ENCODE data around the gene AIFM3. TPM values are rescaled to one million over a fixed set of nuclear protein-coding genes. Genes with fewer than 3 reads are reported as not detected.
"Not testable (repeated sequence)": the region's sequence is repeated elsewhere in the genome, so short reads cannot be mapped to it uniquely, and the experiment has no call there.

AIFM3 gene
- total RNA-seq, 1 donor from 2014 or later = 0.99 TPM

- DNase-seq (ENCODE audit: low read depth) = no peak
Observed at GRCh38 chr22:21000987-21001600, 34.0 kb downstream of the AIFM3 start.

GRCh38 chr22:21001601-21002325, 34.7 kb downstream of the AIFM3 start, which contains the start of gene THAP7:
Gene THAP7 (minus strand): TSS chr22:21002118. CDS start chr22:21001911, 207 bp downstream.
- peak; percentile 82 for DNase-seq (ENCODE audit: low read depth)

- no peak for DNase-seq (ENCODE audit: low read depth)
Observed at GRCh38 chr22:21003782-21004181, 36.7 kb downstream of the AIFM3 start.

- DNase-seq (ENCODE audit: low read depth) = not testable (repeated sequence)
Observed at GRCh38 chr22:21009208-21009607, 42.2 kb downstream of the AIFM3 start.

GRCh38 chr22:21009638-21010425, 42.8 kb downstream of the AIFM3 start:
- DNase-seq (ENCODE audit: low read depth) = peak; percentile 61

GRCh38 chr22:21010426-21011113, 43.5 kb downstream of the AIFM3 start:
- no peak for DNase-seq (ENCODE audit: low read depth)

GRCh38 chr22:21012446-21013407, 45.7 kb downstream of the AIFM3 start:
- no peak for DNase-seq (ENCODE audit: low read depth)

GRCh38 chr22:21013657-21014201, 46.7 kb downstream of the AIFM3 start:
- no peak for DNase-seq (ENCODE audit: low read depth)

- peak; percentile 67 for DNase-seq (ENCODE audit: low read depth)
Observed at GRCh38 chr22:21014202-21014725, 47.2 kb downstream of the AIFM3 start.

- DNase-seq (ENCODE audit: low read depth) = no peak
Observed at GRCh38 chr22:21014726-21015465, 47.8 kb downstream of the AIFM3 start, which contains the start of gene P2RX6. Gene P2RX6 (plus strand): TSS chr22:21015165. CDS start chr22:21015175, 10 bp downstream.

- no peak for DNase-seq (ENCODE audit: low read depth)
Observed at GRCh38 chr22:21015466-21016006, 48.5 kb downstream of the AIFM3 start.

- DNase-seq (ENCODE audit: low read depth) = no peak
Observed at GRCh38 chr22:21016644-21017420, 49.8 kb downstream of the AIFM3 start.

- DNase-seq (ENCODE audit: low read depth) = no peak
Observed at GRCh38 chr22:21018314-21018713, 51.3 kb downstream of the AIFM3 start.

GRCh38 chr22:21020802-21021429, 53.9 kb downstream of the AIFM3 start:
- DNase-seq (ENCODE audit: low read depth) = no peak

GRCh38 chr22:21022507-21022906, 55.5 kb downstream of the AIFM3 start:
- no peak for DNase-seq (ENCODE audit: low read depth)

- DNase-seq (ENCODE audit: low read depth) = no peak
Observed at GRCh38 chr22:21022955-21023614, 56.0 kb downstream of the AIFM3 start.

- DNase-seq (ENCODE audit: low read depth) = no peak
Observed at GRCh38 chr22:21025266-21025665, 58.2 kb downstream of the AIFM3 start.

All from renal cortical epithelial cell (primary cell).